GM12892 (cell line): ENCODE measurements around the gene RABL6.

Experiments used
- POLR2A ChIP-seq: IDR thresholded peaks from 2 replicates; pipeline ENCODE4 v1.6.1; 2011; ENCODE audit warnings: low read depth, low read length, control low read depth
- POLR2AphosphoS5 ChIP-seq: IDR thresholded peaks from 2 replicates; pipeline ENCODE4 v1.6.1; 2011; ENCODE audit warnings: low read depth, low read length, control low read depth
- TAF1 ChIP-seq: IDR thresholded peaks from 2 replicates; pipeline ENCODE4 v1.6.1; 2011; ENCODE audit warnings: low read depth, mild to moderate bottlenecking, control low read depth, low read length, borderline replicate concordance

- TF ChIP-seq POLR2AphosphoS5 (no peak), POLR2A (no peak), TAF1 (no peak)
Measured at GRCh38 chr9:136875155-136875554, 67.4 kb downstream of the RABL6 start.
